HCT116 (cell line): ENCODE measurements around the gene TMEM222. TPM values are rescaled to one million over a fixed set of nuclear protein-coding genes. Genes with fewer than 3 reads are reported as not detected.

Experiments
- ATAC-seq: fragments of 200-7000 bp; cut with Tn5 transposase; 2 replicates; pipeline ENCODE4 v1.9.1; 2020; ENCODE audit warnings: mild to moderate bottlenecking, moderate library complexity
- BruUV-seq: library from RNA; stranded (reverse); fragments of 400-500 nt; replicated peaks from 2 replicates; lab custom pipeline; 2021; lab: Mats Ljungman, UMichigan
- CTCF ChIA-PET: fragments of 300-600 bp; sonication (Branson Sonifier 250); formaldehyde crosslinking; loops from one replicate; lab custom pipeline; 2021; ENCODE audit warnings: antibody characterized with exemption; lab: Charles Lee
- POLR2A ChIA-PET: fragments of 300-600, 350-600 bp; sonication (Branson Sonifier 250); formaldehyde crosslinking; loops from one replicate; lab custom pipeline; 2021; ENCODE audit warnings: antibody characterized with exemption; lab: Charles Lee
- RAD21 ChIA-PET, 2 experiments: fragments of 300-600 bp; sonication (Branson Sonifier 250); formaldehyde crosslinking; loops; one replicate each; lab custom pipeline; 2023; ENCODE audit warnings: low total read pairs in 2 of 2; ENCODE audit not compliant: uncharacterized antibody in 2 of 2, unreplicated experiment in 2 of 2, low non-redundant PET in 1 of 2; lab: Charles Lee
- DNase-seq: peaks from one replicate; pipeline ENCODE4 v3.0.0-alpha.2; 2010; ENCODE audit warnings: low read depth, low spot score
- H2AFZ ChIP-seq: fragments of 200-600 bp; shearing (Covaris generic), sonication (generic); 2 replicates; pipeline ENCODE4 v1.6.1; 2017; ENCODE audit warnings: low read depth, mixed run types, mixed read lengths, antibody characterized with exemption, low read length; ENCODE audit not compliant: poor library complexity, severe bottlenecking
- H3K27ac ChIP-seq: 2 replicates; pipeline ENCODE4 v1.5.1; 2012; ENCODE audit warnings: low read depth, low read length
- H3K27me3 ChIP-seq: fragments of 200-600 bp; sonication (generic); 2 replicates; pipeline ENCODE4 v1.6.1; 2016; ENCODE audit warnings: mixed run types, low read length, mixed read lengths; ENCODE audit not compliant: insufficient read depth
- H3K36me3 ChIP-seq, 2 experiments: fragments of 200-500 bp in 1 of 2; fragments of 200-600 bp in 1 of 2; sonication (Bioruptor generic) in 1 of 2; sonication (generic) in 1 of 2; 2 replicates each; pipeline versions ENCODE4 v1.5.1 to v1.6.1; 2014 to 2016; ENCODE audit warnings: low read length in 2 of 2, inconsistent platforms in 1 of 2, mixed read lengths in 1 of 2, mixed run types in 1 of 2; ENCODE audit not compliant: insufficient read depth in 2 of 2, control insufficient read depth in 1 of 2
- H3K4me1 ChIP-seq, 2 experiments: fragments of 200-600 bp in 1 of 2; sonication (generic) in 1 of 2; 2 replicates each; pipeline versions ENCODE4 v1.5.1 to v1.6.1; 2012 to 2017; ENCODE audit warnings: low read length in 2 of 2, inconsistent platforms in 1 of 2, mild to moderate bottlenecking in 1 of 2, mixed read lengths in 1 of 2, mixed run types in 1 of 2, moderate library complexity in 1 of 2; ENCODE audit not compliant: insufficient read depth in 2 of 2, control insufficient read depth in 1 of 2
- H3K4me2 ChIP-seq: fragments of 200-600 bp; sonication (generic); 2 replicates; pipeline ENCODE4 v1.6.1; 2017; ENCODE audit warnings: mixed run types, low read length, mixed read lengths
- H3K4me3 ChIP-seq, 2 experiments: fragments of 200-600 bp in 1 of 2; sonication (generic) in 1 of 2; replicated peaks in 1 of 2; 2 replicates each; pipeline ENCODE4 v1.5.1; 2011 to 2016; ENCODE audit warnings: low read length in 2 of 2, control low read depth in 1 of 2, low read depth in 1 of 2, mild to moderate bottlenecking in 1 of 2, mixed read lengths in 1 of 2, mixed run types in 1 of 2
- H3K79me2 ChIP-seq: fragments of 200-600 bp; sonication (generic); 2 replicates; pipeline ENCODE4 v1.6.1; 2017; ENCODE audit warnings: mild to moderate bottlenecking, mixed run types, low read length, moderate library complexity, mixed read lengths; ENCODE audit not compliant: insufficient read depth
- H3K9ac ChIP-seq: fragments of 200-600 bp; sonication (generic); 2 replicates; pipeline ENCODE4 v1.6.1; 2016; ENCODE audit warnings: low read length, mixed read lengths
- H3K9me2 ChIP-seq: fragments of 200-600 bp; sonication (generic), shearing (Covaris generic); 2 replicates; pipeline ENCODE4 v1.6.1; 2017; ENCODE audit warnings: mixed run types, mild to moderate bottlenecking, moderate library complexity; ENCODE audit not compliant: insufficient read depth
- H3K9me3 ChIP-seq, 2 experiments: fragments of 200-500 bp in 1 of 2; fragments of 200-600 bp in 1 of 2; sonication (Bioruptor generic) in 1 of 2; sonication (generic) in 1 of 2; 2 replicates each; pipeline ENCODE4 v1.6.1; 2014 to 2017; ENCODE audit warnings: low read length in 2 of 2, mixed read lengths in 2 of 2, inconsistent platforms in 1 of 2, low read depth in 1 of 2, mild to moderate bottlenecking in 1 of 2, mixed run types in 1 of 2, moderate library complexity in 1 of 2; ENCODE audit not compliant: control insufficient read depth in 1 of 2, insufficient read depth in 1 of 2
- H4K20me1 ChIP-seq: fragments of 200-600 bp; sonication (generic), shearing (Covaris generic); 2 replicates; pipeline ENCODE4 v1.6.1; 2017; ENCODE audit warnings: mixed run types, mild to moderate bottlenecking, moderate library complexity; ENCODE audit not compliant: insufficient read depth
- CEBPB ChIP-seq: IDR thresholded peaks from 2 replicates; pipeline ENCODE4 v1.6.1; 2012; ENCODE audit warnings: low read depth
- ELF1 ChIP-seq: IDR thresholded peaks from 2 replicates; pipeline ENCODE4 v1.6.1; 2012; ENCODE audit warnings: low read depth, borderline replicate concordance
- EZH2phosphoT487 ChIP-seq: fragments of 200-600 bp; IDR thresholded peaks from 2 replicates; pipeline ENCODE4 v1.6.1; 2018; ENCODE audit warnings: antibody characterized with exemption, borderline replicate concordance
- FOSL1 ChIP-seq: IDR thresholded peaks from 2 replicates; pipeline ENCODE4 v1.6.1; 2012; ENCODE audit warnings: low read depth
- POLR2AphosphoS5 ChIP-seq: IDR thresholded peaks from 2 replicates; pipeline ENCODE4 v1.6.1; 2011; ENCODE audit warnings: mild to moderate bottlenecking, low read depth, low read length, moderate library complexity
- TCF7L2 ChIP-seq: IDR thresholded peaks from 2 replicates; pipeline ENCODE4 v1.7.0; 2011; ENCODE audit warnings: borderline replicate concordance, inconsistent platforms; ENCODE audit not compliant: insufficient read depth, insufficient read length; ENCODE audit errors: extremely low read depth
- ZNF274 ChIP-seq: fragments of 200-500 bp; sonication (Bioruptor generic); IDR thresholded peaks from 2 replicates; pipeline ENCODE4 v1.6.1; 2014; ENCODE audit warnings: mild to moderate bottlenecking, low read depth, low read length, inconsistent platforms
- intact Hi-C: fragments of 100-400 bp; cut with micrococcal nuclease; formaldehyde crosslinking; loops from 2 replicates; pipeline ENCODE4 v1.10.0; 2022
- total RNA-seq: library from RNA; stranded (reverse); gene quantifications from one replicate; pipeline ENCODE4 v1.2.1, GENCODE V29; 2021; ENCODE audit not compliant: unreplicated experiment
- TF ChIP-seq, protein P1 (sequence below): IDR thresholded peaks from 2 replicates; pipeline ENCODE4 v1.6.1; 2012; ENCODE audit warnings: low read depth
- TF ChIP-seq, protein P2 (sequence below): IDR thresholded peaks from 2 replicates; pipeline ENCODE4 v1.6.1; 2012
- TF ChIP-seq, protein P3 (sequence below): IDR thresholded peaks from 2 replicates; pipeline ENCODE4 v1.6.1; 2012

The TMEM222 gene
- total RNA-seq, 1 experiment from 2014 or later, result 32.8 TPM

DNA sequence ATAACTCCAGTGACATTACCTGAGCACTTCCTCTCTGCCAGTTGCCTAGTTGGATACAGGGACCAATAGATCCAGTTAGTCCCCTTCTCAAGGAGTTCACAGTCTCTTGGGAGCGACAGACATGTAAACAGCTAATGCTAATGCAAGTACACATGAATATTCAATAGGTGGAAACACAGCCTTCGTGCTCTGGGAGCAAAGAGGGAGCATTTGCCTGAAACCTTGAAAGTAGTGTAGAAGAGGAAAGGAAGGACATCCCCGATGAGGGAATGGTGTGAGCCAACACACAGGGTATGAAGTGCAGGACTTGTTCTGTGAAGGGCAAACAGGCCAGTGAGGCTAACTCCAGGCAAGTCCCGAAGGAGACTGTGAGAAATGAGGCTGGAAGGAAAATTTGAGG, 3.8 kb upstream of the TMEM222 start:
- no peak for DNase-seq
- ChIA-PET RAD21 (no interaction called here), POLR2A (no interaction called here), CTCF (no interaction called here)
- Histone ChIP-seq H3K36me3 (0 out of 4 replicates have a peak, but pooled peaks cover 0 to 4% of the 10 kb centered on the region in 2 experiments), H2AFZ (no peak overlapping the region), H3K4me1 (peaks cover under 1 to 15% of the 10 kb centered on the region in 2 experiments; a peak in 3 of 4 replicates), H3K27ac (no peak overlapping the region), H3K79me2 (peaks cover 10% of the 10 kb centered on the region), H3K9ac (no peak overlapping the region), H4K20me1 (no peaks in the 10 kb centered on the region), H3K4me3 (no peak overlapping the region), H3K9me3 (no peaks in the 10 kb centered on the region), H3K4me2 (no peak overlapping the region), H3K27me3 (no peaks in the 10 kb centered on the region), H3K9me2 (no peaks in the 10 kb centered on the region)
- no TSS peak for BruUV-seq
- no peak for ATAC-seq
- intact Hi-C loops, result no loop called here
- no peak for TF ChIP-seq ELF1
- TF ChIP-seq EZH2phosphoT487, result no peak
- no peak for TF ChIP-seq POLR2AphosphoS5
- TF ChIP-seq ZNF274, result no peak
- TF ChIP-seq, protein P1, sequence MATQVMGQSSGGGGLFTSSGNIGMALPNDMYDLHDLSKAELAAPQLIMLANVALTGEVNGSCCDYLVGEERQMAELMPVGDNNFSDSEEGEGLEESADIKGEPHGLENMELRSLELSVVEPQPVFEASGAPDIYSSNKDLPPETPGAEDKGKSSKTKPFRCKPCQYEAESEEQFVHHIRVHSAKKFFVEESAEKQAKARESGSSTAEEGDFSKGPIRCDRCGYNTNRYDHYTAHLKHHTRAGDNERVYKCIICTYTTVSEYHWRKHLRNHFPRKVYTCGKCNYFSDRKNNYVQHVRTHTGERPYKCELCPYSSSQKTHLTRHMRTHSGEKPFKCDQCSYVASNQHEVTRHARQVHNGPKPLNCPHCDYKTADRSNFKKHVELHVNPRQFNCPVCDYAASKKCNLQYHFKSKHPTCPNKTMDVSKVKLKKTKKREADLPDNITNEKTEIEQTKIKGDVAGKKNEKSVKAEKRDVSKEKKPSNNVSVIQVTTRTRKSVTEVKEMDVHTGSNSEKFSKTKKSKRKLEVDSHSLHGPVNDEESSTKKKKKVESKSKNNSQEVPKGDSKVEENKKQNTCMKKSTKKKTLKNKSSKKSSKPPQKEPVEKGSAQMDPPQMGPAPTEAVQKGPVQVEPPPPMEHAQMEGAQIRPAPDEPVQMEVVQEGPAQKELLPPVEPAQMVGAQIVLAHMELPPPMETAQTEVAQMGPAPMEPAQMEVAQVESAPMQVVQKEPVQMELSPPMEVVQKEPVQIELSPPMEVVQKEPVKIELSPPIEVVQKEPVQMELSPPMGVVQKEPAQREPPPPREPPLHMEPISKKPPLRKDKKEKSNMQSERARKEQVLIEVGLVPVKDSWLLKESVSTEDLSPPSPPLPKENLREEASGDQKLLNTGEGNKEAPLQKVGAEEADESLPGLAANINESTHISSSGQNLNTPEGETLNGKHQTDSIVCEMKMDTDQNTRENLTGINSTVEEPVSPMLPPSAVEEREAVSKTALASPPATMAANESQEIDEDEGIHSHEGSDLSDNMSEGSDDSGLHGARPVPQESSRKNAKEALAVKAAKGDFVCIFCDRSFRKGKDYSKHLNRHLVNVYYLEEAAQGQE, result no peak
- no peak for TF ChIP-seq FOSL1
- no peak for TF ChIP-seq TCF7L2
- TF ChIP-seq, protein P2, sequence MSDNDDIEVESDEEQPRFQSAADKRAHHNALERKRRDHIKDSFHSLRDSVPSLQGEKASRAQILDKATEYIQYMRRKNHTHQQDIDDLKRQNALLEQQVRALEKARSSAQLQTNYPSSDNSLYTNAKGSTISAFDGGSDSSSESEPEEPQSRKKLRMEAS, result no peak
- TF ChIP-seq, protein P3, sequence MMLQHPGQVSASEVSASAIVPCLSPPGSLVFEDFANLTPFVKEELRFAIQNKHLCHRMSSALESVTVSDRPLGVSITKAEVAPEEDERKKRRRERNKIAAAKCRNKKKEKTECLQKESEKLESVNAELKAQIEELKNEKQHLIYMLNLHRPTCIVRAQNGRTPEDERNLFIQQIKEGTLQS, result no peak
- no peak for TF ChIP-seq CEBPB
